GM18517 (cell line): ENCODE data around the gene ANKRD34A.

Experiments
- ATAC-seq: cut with Tn5 transposase; IDR thresholded peaks from one replicate; pipeline ENCODE4 v1.9.1; 2021; ENCODE audit warnings: mild to moderate bottlenecking, moderate library complexity; ENCODE audit not compliant: unreplicated experiment

Gene ANKRD34A

GRCh38 chr1:145974721-145975120 is 10.3 kb upstream of the ANKRD34A start:
- no peak for ATAC-seq

GRCh38 chr1:145972580-145972979 is 8.2 kb upstream of the ANKRD34A start:
- ATAC-seq: no peak

GRCh38 chr1:145967288-145967687 is 2.9 kb upstream of the ANKRD34A start:
- no peak for ATAC-seq

DNA sequence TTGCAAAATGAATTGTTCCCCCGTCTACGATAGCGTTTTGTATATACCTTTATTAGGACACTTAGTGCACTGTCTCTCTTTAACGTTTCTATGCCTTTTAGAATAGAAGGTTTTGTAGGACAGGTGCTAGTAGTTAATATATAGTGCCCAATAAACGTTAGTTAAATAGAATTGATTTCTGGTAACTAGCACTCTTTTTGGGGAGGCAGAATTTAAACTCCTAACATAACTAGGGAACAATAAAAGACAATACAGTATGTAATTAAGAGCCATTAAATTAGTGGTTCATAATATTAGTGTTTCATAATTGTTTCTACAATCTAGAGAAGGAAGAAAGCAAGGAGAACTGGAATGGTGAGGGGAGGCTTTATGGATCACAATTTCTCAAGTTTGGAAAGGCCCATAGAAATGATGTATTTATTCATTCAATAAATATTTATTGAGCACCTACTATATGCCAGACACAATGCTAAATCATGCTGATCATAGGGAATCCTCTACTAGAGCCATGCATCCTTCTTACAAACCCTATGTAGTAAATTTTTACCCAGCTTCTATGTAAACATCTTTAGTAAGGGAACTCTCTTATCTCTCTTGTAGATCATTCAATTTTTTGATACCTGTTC is 857 bp upstream of the ANKRD34A start:
- ATAC-seq: no peak

GRCh38 chr1:145963265-145964019 is 933 bp downstream of the ANKRD34A start:
- no peak for ATAC-seq

GRCh38 chr1:145962157-145963102 is 1.9 kb downstream of the ANKRD34A start:
- ATAC-seq: no peak

- no peak for ATAC-seq
These were observed 2.8 kb downstream of the ANKRD34A start for GRCh38 chr1:145961425-145962156.

GRCh38 chr1:145961109-145961424 is 3.3 kb downstream of the ANKRD34A start:
- ATAC-seq: no peak

GRCh38 chr1:145960468-145961108 is 3.8 kb downstream of the ANKRD34A start:
- ATAC-seq: no peak

DNA sequence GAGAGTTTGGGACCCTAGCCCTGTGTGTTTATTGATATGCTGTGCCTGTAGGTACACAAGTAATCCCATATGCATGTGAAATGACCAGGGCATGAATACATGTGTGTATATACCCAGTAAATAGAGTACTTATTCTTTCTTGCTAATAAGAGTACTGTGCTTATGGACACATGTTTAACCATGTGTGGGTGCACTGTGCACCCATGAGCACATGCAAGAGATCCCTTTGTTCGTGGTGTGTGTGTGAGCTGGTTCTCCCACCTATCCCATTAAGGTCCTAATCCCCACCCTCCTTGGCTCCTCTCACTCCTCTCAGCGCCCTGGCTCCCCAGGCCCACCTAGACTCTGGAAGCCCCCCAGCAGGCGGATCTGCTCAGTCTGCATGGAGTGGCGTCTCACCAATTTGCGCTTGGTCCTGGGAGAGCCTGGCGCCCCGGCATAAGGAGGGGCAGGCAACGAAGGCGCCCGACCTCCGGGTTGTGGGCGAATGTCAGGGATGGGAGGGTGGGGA is 4.4 kb downstream of the ANKRD34A start:
- ATAC-seq: no peak

DNA sequence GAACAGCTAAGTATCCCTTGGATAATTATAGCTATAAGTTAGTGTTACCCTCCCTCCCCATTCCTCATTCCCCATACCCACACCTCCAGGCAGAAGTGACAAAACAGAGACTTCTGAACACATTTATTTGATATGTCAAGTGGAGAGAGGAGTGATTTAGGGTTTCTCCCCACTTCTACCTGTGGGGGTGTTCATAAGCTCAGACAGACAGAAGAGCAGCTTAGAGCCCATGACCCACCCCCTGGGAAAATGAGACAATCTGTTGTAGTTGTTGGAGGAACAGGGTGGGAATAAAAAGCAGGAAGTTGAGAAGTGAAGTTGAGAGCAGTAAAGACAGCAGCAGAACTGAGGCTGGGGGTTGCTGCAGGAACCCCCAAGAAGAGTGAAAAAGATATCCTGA is 5.0 kb downstream of the ANKRD34A start:
- ATAC-seq: no peak

DNA sequence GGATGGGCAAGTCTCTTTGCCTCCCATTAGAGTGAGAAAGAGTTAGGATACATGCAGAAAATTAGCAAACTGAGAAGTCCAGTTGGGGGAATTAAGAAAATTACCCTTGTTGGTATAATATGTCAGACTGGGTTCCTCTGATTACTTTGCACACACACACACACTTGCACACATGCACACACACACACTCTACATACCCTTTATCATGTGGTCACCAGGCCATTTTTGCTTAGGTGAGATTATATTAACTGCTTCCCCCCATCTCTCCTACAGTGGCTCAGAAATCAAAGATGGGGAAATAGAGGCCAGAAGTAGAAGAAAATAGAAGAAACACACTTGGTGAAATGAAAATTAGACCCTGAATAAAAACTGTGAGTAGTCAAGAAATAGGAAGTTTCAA is 5.6 kb downstream of the ANKRD34A start:
- ATAC-seq: no peak

GRCh38 chr1:145957443-145958319 is 6.7 kb downstream of the ANKRD34A start, which contains the start of gene LIX1L:
LIX1L (minus strand) TSS chr1:145958017; CDS start chr1:145957927, 90 bp downstream.
- peak; percentile 83 for ATAC-seq

GRCh38 chr1:145956781-145957442 is 7.5 kb downstream of the ANKRD34A start:
- ATAC-seq: no peak

GRCh38 chr1:145956361-145956760 is 8.0 kb downstream of the ANKRD34A start:
- no peak for ATAC-seq

- no peak for ATAC-seq
These were observed 8.9 kb downstream of the ANKRD34A start for GRCh38 chr1:145955436-145955835.

- ATAC-seq: no peak
These were observed 10.5 kb downstream of the ANKRD34A start for GRCh38 chr1:145953861-145954260.

GRCh38 chr1:145952903-145953302 is 11.5 kb downstream of the ANKRD34A start:
- no peak for ATAC-seq

DNA sequence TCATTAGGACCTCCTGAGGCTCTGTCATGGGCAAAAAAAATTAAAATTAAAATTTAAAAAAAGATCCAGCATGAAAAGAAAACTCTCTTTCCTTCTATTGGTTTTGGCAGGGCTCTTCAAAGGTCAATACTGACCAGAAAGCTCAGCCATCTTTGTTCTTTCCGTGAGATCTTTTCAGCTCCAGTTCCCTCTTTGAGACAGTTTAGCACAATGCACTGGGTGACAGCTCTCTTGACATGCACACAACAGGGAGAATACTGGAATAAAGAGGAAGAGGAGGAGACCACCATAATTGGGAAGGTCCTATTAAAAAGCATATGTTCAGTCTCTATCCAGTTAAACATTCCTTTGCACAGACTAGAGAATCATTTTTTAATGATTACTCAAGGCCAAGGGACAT is 12.8 kb downstream of the ANKRD34A start:
- ATAC-seq: no peak
